ENCODE measurements around the gene INTS7.
"Not testable (repeated sequence)": the region's sequence is repeated elsewhere in the genome, so short reads cannot be mapped to it uniquely, and the experiment has no call there.

The INTS7 gene

GRCh38 chr1:212034516-212035122 is 738 bp downstream of the INTS7 start:
- no peak for DNase-seq

GRCh38 chr1:212030936-212031528 is 4.3 kb downstream of the INTS7 start:
- no peak for DNase-seq

- not testable (repeated sequence) for DNase-seq
Observed at GRCh38 chr1:212027727-212028126, 7.6 kb downstream of the INTS7 start.

GRCh38 chr1:212024469-212025149 is 10.7 kb downstream of the INTS7 start:
- no peak for DNase-seq

GRCh38 chr1:212022908-212023307 is 12.4 kb downstream of the INTS7 start:
- not testable (repeated sequence) for DNase-seq

GRCh38 chr1:212021563-212021962 is 13.8 kb downstream of the INTS7 start:
- DNase-seq, result no peak

GRCh38 chr1:212020975-212021374 is 14.4 kb downstream of the INTS7 start:
- DNase-seq, result no peak

GRCh38 chr1:212013672-212014071 is 21.7 kb downstream of the INTS7 start:
- DNase-seq, result no peak

GRCh38 chr1:212012034-212012740 is 23.2 kb downstream of the INTS7 start:
- DNase-seq, result peak; percentile 53 to 61

GRCh38 chr1:212010004-212010403 is 25.4 kb downstream of the INTS7 start:
- DNase-seq, result no peak

GRCh38 chr1:212009561-212009960 is 25.8 kb downstream of the INTS7 start:
- no peak for DNase-seq

GRCh38 chr1:212007886-212008285 is 27.5 kb downstream of the INTS7 start:
- DNase-seq, result no peak

GRCh38 chr1:212007178-212007577 is 28.2 kb downstream of the INTS7 start:
- no peak for DNase-seq

- no peak for DNase-seq
Observed at GRCh38 chr1:212004895-212005608, 30.3 kb downstream of the INTS7 start.

GRCh38 chr1:212002536-212002935 is 32.8 kb downstream of the INTS7 start:
- DNase-seq, result no peak

- not testable (repeated sequence) for DNase-seq
Observed at GRCh38 chr1:211997426-211997825, 37.9 kb downstream of the INTS7 start.

- no peak for DNase-seq
Observed at GRCh38 chr1:211991695-211992094, 43.7 kb downstream of the INTS7 start.

GRCh38 chr1:211986628-211987254 is 48.6 kb downstream of the INTS7 start:
- no peak for DNase-seq

GRCh38 chr1:211985556-211986264 is 49.6 kb downstream of the INTS7 start:
- DNase-seq, result no peak

GRCh38 chr1:211978596-211978995 is 56.8 kb downstream of the INTS7 start:
- no peak for DNase-seq

GRCh38 chr1:211975152-211975941 is 60.0 kb downstream of the INTS7 start:
- no peak for DNase-seq
